ENCODE data around the gene FFAR3.

DNA sequence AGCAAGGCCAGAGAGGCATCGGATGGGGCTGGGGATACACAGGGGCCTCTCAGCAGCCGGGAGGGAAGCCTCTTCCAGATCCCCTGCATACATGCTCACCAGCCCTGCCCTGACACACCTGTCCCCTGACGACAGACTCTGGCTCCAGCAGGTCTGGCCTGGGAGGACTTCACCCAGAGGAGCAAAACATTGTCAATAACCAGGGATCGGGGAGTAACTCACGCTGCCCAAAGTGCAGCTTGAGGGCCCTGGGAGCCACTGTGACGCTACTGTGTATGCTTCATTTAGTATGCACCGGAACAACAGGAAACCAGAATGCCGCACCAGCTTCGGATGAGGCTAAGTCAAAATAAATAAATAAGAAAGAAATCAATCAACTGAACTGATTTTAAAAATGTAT is 41.7 kb upstream of the FFAR3 start:
- no peak for TF ChIP-seq POLR2A (IDR thresholded peaks at IDR 0.05; ENCODE audit: low read depth, low read length)
- TF ChIP-seq POLR2AphosphoS5 (IDR thresholded peaks at IDR 0.05; ENCODE audit: low read depth, low read length) = no peak
- no peak for TF ChIP-seq TAF1 (IDR thresholded peaks at IDR 0.05; ENCODE audit: low read depth, low read length)
- TF ChIP-seq POU2F2 (IDR thresholded peaks at IDR 0.05; ENCODE audit: low read depth, low read length) = no peak
